NB4 (cell line): ENCODE data around the gene MPHOSPH9.

ENCODE experiments used
- MYC ChIP-seq: IDR thresholded peaks from 2 replicates; pipeline ENCODE4 v1.6.1; 2011; ENCODE audit warnings: low read depth, low read length
- TF ChIP-seq, protein P1 (sequence below): IDR thresholded peaks from 2 replicates; pipeline ENCODE4 v1.6.1; 2011; ENCODE audit warnings: low read depth, low read length
- TF ChIP-seq, protein P2 (sequence below): IDR thresholded peaks from one replicate; pipeline ENCODE4 v1.5.1; 2012; ENCODE audit warnings: low read depth, low read length

DNA sequence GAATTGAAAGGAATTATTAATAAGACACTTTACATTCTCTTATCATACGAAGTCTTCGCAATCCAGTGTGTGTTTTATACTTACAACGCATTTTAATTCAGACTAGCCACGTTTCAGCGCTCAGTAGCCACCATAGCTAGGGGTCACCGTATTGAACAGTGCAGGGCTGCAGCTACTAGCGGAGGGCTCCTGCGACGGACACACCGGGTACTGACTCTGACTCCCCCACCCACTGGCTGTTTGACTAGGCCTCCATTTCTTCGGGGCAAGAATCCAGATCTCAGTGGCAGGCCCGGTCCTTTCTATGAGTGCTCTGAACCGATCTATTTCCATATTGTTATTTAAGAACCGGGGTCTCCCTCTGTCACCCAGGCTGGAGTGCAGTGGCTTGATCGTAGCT, 40.2 kb upstream of the MPHOSPH9 start:
- TF ChIP-seq, protein P1, sequence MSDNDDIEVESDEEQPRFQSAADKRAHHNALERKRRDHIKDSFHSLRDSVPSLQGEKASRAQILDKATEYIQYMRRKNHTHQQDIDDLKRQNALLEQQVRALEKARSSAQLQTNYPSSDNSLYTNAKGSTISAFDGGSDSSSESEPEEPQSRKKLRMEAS, result no peak
- no peak for TF ChIP-seq MYC
- TF ChIP-seq, protein P2, sequence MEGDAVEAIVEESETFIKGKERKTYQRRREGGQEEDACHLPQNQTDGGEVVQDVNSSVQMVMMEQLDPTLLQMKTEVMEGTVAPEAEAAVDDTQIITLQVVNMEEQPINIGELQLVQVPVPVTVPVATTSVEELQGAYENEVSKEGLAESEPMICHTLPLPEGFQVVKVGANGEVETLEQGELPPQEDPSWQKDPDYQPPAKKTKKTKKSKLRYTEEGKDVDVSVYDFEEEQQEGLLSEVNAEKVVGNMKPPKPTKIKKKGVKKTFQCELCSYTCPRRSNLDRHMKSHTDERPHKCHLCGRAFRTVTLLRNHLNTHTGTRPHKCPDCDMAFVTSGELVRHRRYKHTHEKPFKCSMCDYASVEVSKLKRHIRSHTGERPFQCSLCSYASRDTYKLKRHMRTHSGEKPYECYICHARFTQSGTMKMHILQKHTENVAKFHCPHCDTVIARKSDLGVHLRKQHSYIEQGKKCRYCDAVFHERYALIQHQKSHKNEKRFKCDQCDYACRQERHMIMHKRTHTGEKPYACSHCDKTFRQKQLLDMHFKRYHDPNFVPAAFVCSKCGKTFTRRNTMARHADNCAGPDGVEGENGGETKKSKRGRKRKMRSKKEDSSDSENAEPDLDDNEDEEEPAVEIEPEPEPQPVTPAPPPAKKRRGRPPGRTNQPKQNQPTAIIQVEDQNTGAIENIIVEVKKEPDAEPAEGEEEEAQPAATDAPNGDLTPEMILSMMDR, result no peak
